SK-N-SH (cell line): ENCODE data around the gene C4B. TPM values are rescaled to one million over a fixed set of nuclear protein-coding genes. Genes with fewer than 3 reads are reported as not detected.
"Not testable (repeated sequence)": the region's sequence is repeated elsewhere in the genome, so short reads cannot be mapped to it uniquely, and the experiment has no call there.

Experiments used
- CTCF ChIA-PET: fragments of 300-600, 350-600 bp; formaldehyde crosslinking; extraction: SDS; loops from one replicate; lab custom pipeline; 2021; lab: Yijun Ruan, JAX
- POLR2A ChIA-PET: fragments of 350-600 bp; sonication (Branson Sonifier 250); formaldehyde crosslinking; extraction: SDS; loops from one replicate; lab custom pipeline; 2020; ENCODE audit warnings: antibody characterized with exemption, inconsistent platforms; lab: Yijun Ruan, JAX
- DNase-seq: peaks from one replicate; pipeline ENCODE4 v3.0.0; 2012
- H2AFZ ChIP-seq: fragments of 200-600 bp; sonication (generic); 2 replicates; pipeline ENCODE4 v1.8.1; 2016; ENCODE audit warnings: antibody characterized with exemption, mild to moderate bottlenecking, low read depth
- H3F3A ChIP-seq: fragments of 200-600 bp; sonication (generic); replicated peaks from 2 replicates; pipeline ENCODE3; 2016; ENCODE audit warnings: antibody characterized with exemption, mild to moderate bottlenecking; ENCODE audit not compliant: insufficient read depth
- H3K27ac ChIP-seq, 2 experiments: fragments of 200-500 bp in 1 of 2; fragments of 200-600 bp in 1 of 2; sonication (Bioruptor generic) in 1 of 2; sonication (generic), shearing (Covaris generic) in 1 of 2; 2 replicates each; pipeline versions ENCODE4 v1.5.1 to v1.6.1; 2014 to 2016; ENCODE audit warnings: low read depth in 2 of 2, inconsistent platforms in 1 of 2, low read length in 1 of 2, mild to moderate bottlenecking in 1 of 2, mixed read lengths in 1 of 2
- H3K27me3 ChIP-seq: fragments of 200-600 bp; sonication (generic), shearing (Covaris generic); 2 replicates; pipeline ENCODE4 v1.6.1; 2016; ENCODE audit warnings: mixed run types; ENCODE audit not compliant: insufficient read depth
- H3K36me3 ChIP-seq, 2 experiments: fragments of 200-500 bp in 1 of 2; fragments of 200-600 bp in 1 of 2; sonication (Bioruptor generic) in 1 of 2; sonication (generic) in 1 of 2; replicated peaks in 1 of 2; 2 replicates each; pipeline versions ENCODE3 to v1.5.1; 2014 to 2016; ENCODE audit warnings: low read length in 1 of 2, mild to moderate bottlenecking in 1 of 2; ENCODE audit not compliant: insufficient read depth in 2 of 2, control insufficient read depth in 1 of 2
- H3K4me1 ChIP-seq, 2 experiments: fragments of 200-500 bp in 1 of 2; fragments of 200-600 bp in 1 of 2; sonication (Bioruptor generic) in 1 of 2; sonication (generic), shearing (Covaris generic) in 1 of 2; 2 replicates each; pipeline versions ENCODE4 v1.5.1 to v1.6.1; 2014 to 2016; ENCODE audit warnings: low read depth in 1 of 2, low read length in 1 of 2, mixed run types in 1 of 2; ENCODE audit not compliant: insufficient read depth in 2 of 2, control insufficient read depth in 1 of 2
- H3K4me2 ChIP-seq: fragments of 200-600 bp; sonication (generic), shearing (Covaris generic); 2 replicates; pipeline ENCODE4 v1.6.1; 2017; ENCODE audit warnings: mixed run types
- H3K4me3 ChIP-seq, 2 experiments: fragments of 200-500 bp in 1 of 2; fragments of 200-600 bp in 1 of 2; sonication (Bioruptor generic) in 1 of 2; sonication (generic), shearing (Covaris generic) in 1 of 2; 2 replicates each; pipeline versions ENCODE4 v1.5.1 to v1.8.1; 2014 to 2016; ENCODE audit warnings: low read depth in 2 of 2, inconsistent platforms in 1 of 2, low read length in 1 of 2, mild to moderate bottlenecking in 1 of 2, mixed read lengths in 1 of 2, moderate library complexity in 1 of 2
- H3K79me2 ChIP-seq: fragments of 200-600 bp; sonication (generic); 2 replicates; pipeline ENCODE4 v1.8.1; 2017; ENCODE audit warnings: mild to moderate bottlenecking; ENCODE audit not compliant: insufficient read depth
- H3K9ac ChIP-seq: fragments of 200-600 bp; sonication (generic); 2 replicates; pipeline ENCODE4 v1.6.1; 2017; ENCODE audit warnings: mixed run types
- H3K9me2 ChIP-seq: fragments of 200-600 bp; sonication (generic); 2 replicates; pipeline ENCODE4 v1.6.1; 2017; ENCODE audit warnings: mixed run types
- H3K9me3 ChIP-seq: fragments of 200-600 bp; sonication (generic); 2 replicates; pipeline ENCODE4 v1.6.1; 2017; ENCODE audit warnings: mixed run types, mild to moderate bottlenecking, moderate library complexity
- H4K20me1 ChIP-seq: fragments of 200-600 bp; sonication (generic); 2 replicates; pipeline ENCODE4 v1.6.1; 2017; ENCODE audit warnings: mild to moderate bottlenecking, mixed run types; ENCODE audit not compliant: insufficient read depth
- WGBS: methylation state at CpG from one replicate; pipeline ENCODE4 v1.1.6; 2017; ENCODE audit warnings: low lambda C conversion rate; 5-methylcytosine and 5-hydroxymethylcytosine counted together
- polyA plus RNA-seq, 3 experiments: library from polyadenylated mRNA; depleted of rRNA; stranded (reverse); fragments of >200 nt; gene quantifications; 2 replicates each; pipeline ENCODE4 v1.2.3, GENCODE V29; 2012

Gene C4B
- polyA plus RNA-seq, 1 of the 3 experiments (the other 2 are of a cell fraction): 10.9 TPM

DNA sequence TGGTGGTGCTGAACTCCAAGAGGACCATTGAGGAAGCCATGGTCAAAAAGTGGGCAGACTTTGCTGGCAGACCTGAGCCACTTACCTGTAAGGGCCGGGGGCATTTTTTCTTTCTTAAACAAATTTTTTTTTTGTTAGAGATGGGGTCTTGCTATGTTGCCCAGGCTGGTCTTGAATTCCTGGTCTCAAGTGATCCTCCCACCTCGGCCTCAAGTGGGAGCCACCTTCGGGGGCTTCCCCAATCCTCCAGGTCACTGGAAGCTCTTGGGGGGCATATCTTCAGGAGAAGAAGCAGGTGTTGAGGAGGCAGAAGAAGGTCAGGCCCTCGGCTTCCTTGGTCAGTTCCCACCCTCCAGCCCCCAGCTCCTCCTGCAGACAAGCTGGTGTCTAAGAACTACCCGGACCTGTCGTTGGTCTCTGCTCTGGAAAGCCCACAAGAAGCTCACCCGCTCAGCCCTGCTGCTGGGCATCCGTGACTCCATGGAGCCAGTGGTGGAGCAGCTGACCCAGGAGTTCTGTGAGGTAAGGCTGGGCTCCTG lies 8.5 kb upstream of the C4B start:
- H3K79me2 ChIP-seq, H3K36me3 ChIP-seq, POLR2A ChIA-PET, H3K4me1 ChIP-seq, H3K4me2 ChIP-seq, H4K20me1 ChIP-seq, DNase-seq, H3K9me3 ChIP-seq, H3F3A ChIP-seq, CTCF ChIA-PET, H3K9ac ChIP-seq, H3K9me2 ChIP-seq, H3K27ac ChIP-seq, H3K27me3 ChIP-seq, H2AFZ ChIP-seq, H3K4me3 ChIP-seq: not testable (repeated sequence)
- 30% methylated on average over 4 of the region's 8 CpGs for WGBS

GRCh38 chr6:32007086-32007485 lies 7.5 kb upstream of the C4B start:
- H3K27ac ChIP-seq, H3K4me1 ChIP-seq, H3K36me3 ChIP-seq, POLR2A ChIA-PET, H3K9me3 ChIP-seq, H3K4me2 ChIP-seq, DNase-seq, H3K9me2 ChIP-seq, H4K20me1 ChIP-seq, H3F3A ChIP-seq, H3K27me3 ChIP-seq, H2AFZ ChIP-seq, H3K9ac ChIP-seq, H3K79me2 ChIP-seq, CTCF ChIA-PET, H3K4me3 ChIP-seq: not testable (repeated sequence)
- 55% methylated on average over 8 of the region's 12 CpGs for WGBS

- H4K20me1 ChIP-seq, H3K79me2 ChIP-seq, H3K9me3 ChIP-seq, POLR2A ChIA-PET, H3K9ac ChIP-seq, H3K9me2 ChIP-seq, H3K4me3 ChIP-seq, H3K4me2 ChIP-seq, H3K27ac ChIP-seq, H3F3A ChIP-seq, H3K4me1 ChIP-seq, H3K27me3 ChIP-seq, DNase-seq, H3K36me3 ChIP-seq, CTCF ChIA-PET, H2AFZ ChIP-seq: not testable (repeated sequence)
- WGBS: no CpG with 5 or more reads among the region's 24 CpGs
Observed at GRCh38 chr6:32008037-32008436, 6.6 kb upstream of the C4B start.

DNA sequence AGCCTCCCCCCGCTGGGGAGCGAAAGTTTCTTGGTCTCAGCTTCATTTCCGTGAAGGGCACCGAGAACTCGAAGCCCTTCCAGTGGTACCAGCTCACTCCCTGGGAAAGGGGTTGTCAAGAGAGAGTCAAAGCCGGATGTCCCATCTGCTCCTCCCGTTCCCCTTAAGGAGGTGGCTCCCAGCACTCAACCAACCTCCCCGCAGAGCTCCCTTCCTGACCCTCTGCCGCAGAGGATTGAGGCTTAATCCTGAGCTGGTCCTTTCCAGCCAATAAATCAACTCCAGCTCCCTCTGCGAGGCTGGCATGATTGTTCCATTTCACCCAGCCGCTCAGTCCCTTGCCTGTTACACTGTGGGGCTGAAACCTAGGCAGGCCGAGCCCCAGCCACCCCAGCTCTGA lies 6.0 kb upstream of the C4B start:
- peak; percentile 11 for DNase-seq
- POLR2A ChIA-PET, H3K4me3 ChIP-seq, CTCF ChIA-PET, H3F3A ChIP-seq, H4K20me1 ChIP-seq, H3K79me2 ChIP-seq, H3K27me3 ChIP-seq, H3K9me2 ChIP-seq, H3K27ac ChIP-seq, H3K4me2 ChIP-seq, H2AFZ ChIP-seq, H3K9ac ChIP-seq, H3K4me1 ChIP-seq, H3K36me3 ChIP-seq, H3K9me3 ChIP-seq: not testable (repeated sequence)
- WGBS: 17% methylated on average over 5 of the region's 12 CpGs

- H3K4me3 ChIP-seq, H3K4me1 ChIP-seq, DNase-seq, H4K20me1 ChIP-seq, H3K36me3 ChIP-seq, H3K27ac ChIP-seq, H3K9me3 ChIP-seq, H3K4me2 ChIP-seq, H3K27me3 ChIP-seq, H3K79me2 ChIP-seq, POLR2A ChIA-PET, H3K9ac ChIP-seq, H3K9me2 ChIP-seq, H2AFZ ChIP-seq, H3F3A ChIP-seq, CTCF ChIA-PET: not testable (repeated sequence)
- WGBS: 0% methylated on average over 1 of the region's 12 CpGs
Observed at GRCh38 chr6:32009537-32009936, 5.1 kb upstream of the C4B start.

DNA sequence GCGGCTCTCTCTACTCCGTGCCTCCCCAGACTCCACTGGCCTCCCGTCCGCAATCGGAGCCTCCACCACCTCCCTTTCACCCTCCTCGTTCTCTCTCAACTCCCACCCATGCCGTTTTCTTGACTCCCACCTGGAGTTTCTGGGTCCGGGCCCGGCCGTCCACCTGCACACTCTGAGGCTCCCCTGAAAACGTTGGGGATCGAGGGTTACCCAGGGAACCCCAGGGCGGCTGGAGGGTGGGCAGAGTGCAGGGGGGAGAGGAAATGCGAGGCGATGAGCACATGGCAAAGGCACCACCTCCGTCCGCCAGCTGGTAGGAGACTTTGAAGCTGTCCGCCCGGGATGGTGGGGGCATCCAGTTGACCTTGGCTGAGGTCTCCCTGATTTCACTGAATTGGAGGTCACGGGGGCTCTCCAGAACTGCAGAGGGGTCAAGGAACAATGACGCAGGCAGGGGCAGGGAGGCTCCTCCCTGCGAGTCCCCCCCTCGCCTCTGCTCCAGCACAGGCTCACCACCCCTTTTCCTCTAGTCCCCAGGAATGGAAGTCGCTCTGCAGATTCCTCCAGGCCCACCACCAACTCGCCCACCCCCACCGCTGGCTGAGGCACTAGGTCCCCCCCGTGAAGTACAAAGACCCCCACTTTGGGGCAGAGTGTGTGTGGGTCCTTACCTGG lies 3.6 kb upstream of the C4B start:
- 45% methylated on average over 13 of the region's 27 CpGs for WGBS
- DNase-seq, H2AFZ ChIP-seq, CTCF ChIA-PET, H3K4me1 ChIP-seq, H3K9ac ChIP-seq, H3K27me3 ChIP-seq, H3K79me2 ChIP-seq, H3K27ac ChIP-seq, H3K4me3 ChIP-seq, H4K20me1 ChIP-seq, H3F3A ChIP-seq, POLR2A ChIA-PET, H3K4me2 ChIP-seq, H3K36me3 ChIP-seq, H3K9me2 ChIP-seq, H3K9me3 ChIP-seq: not testable (repeated sequence)
